CD8-positive, alpha-beta memory T cell (primary cell): ENCODE data around the gene IFNA4. TPM values are rescaled to one million over a fixed set of nuclear protein-coding genes. Genes with fewer than 3 reads are reported as not detected.

Experiments
- polyA plus RNA-seq: library from polyadenylated mRNA; unstranded; fragments of 300-500 nt; fragmentation: Illumina TruSeq; gene quantifications from one replicate; pipeline ENCODE4 v1.2.3, GENCODE V29; 2021
- total RNA-seq, 2 experiments: library from RNA; stranded (reverse); gene quantifications; one replicate each; pipeline ENCODE4 v1.2.3, GENCODE V29; 2021

IFNA4 gene
- total and polyA plus RNA-seq, 3 experiments from 2014 or later: not detected

Other genes with a start within 250 kb of the IFNA4 start
- 1 to 10 TPM; 4.4 TPM for gene HACD4, start 155.9 kb downstream of the IFNA4 start, total RNA-seq
- 8.3 TPM for gene HACD4, start 155.9 kb downstream of the IFNA4 start, polyA plus RNA-seq
- not detected for gene IFNB1, start 109.6 kb downstream of the IFNA4 start, total RNA-seq
- not detected for gene IFNB1, start 109.6 kb downstream of the IFNA4 start, polyA plus RNA-seq
- not detected for gene IFNW1, start 45.8 kb downstream of the IFNA4 start, total RNA-seq
- gene IFNW1, start 45.8 kb downstream of the IFNA4 start, polyA plus RNA-seq: 0.14 TPM
- not detected for gene IFNA21, start 20.9 kb downstream of the IFNA4 start, total RNA-seq
- gene IFNA21, start 20.9 kb downstream of the IFNA4 start, polyA plus RNA-seq: not detected
- not detected for gene IFNA7, start 14.6 kb upstream of the IFNA4 start, total RNA-seq
- gene IFNA7, start 14.6 kb upstream of the IFNA4 start, polyA plus RNA-seq: not detected
- not detected for gene IFNA10, start 19.6 kb upstream of the IFNA4 start, total RNA-seq
- not detected for gene IFNA10, start 19.6 kb upstream of the IFNA4 start, polyA plus RNA-seq
- not detected for gene IFNA16, start 29.7 kb upstream of the IFNA4 start, total RNA-seq
- not detected for gene IFNA16, start 29.7 kb upstream of the IFNA4 start, polyA plus RNA-seq
- not detected for gene IFNA17, start 40.6 kb upstream of the IFNA4 start, total RNA-seq
- gene IFNA17, start 40.6 kb upstream of the IFNA4 start, polyA plus RNA-seq: not detected
- gene IFNA14, start 52.4 kb upstream of the IFNA4 start, total RNA-seq: not detected
- not detected for gene IFNA14, start 52.4 kb upstream of the IFNA4 start, polyA plus RNA-seq
- not detected for gene IFNA5, start 117.7 kb upstream of the IFNA4 start, total RNA-seq
- not detected for gene IFNA5, start 117.7 kb upstream of the IFNA4 start, polyA plus RNA-seq
- gene KLHL9, start 147.8 kb upstream of the IFNA4 start, total RNA-seq: 10 to 100 TPM; 16.0 to 16.3 TPM
- gene KLHL9, start 147.8 kb upstream of the IFNA4 start, polyA plus RNA-seq: 16.9 TPM
- gene IFNA6, start 163.3 kb upstream of the IFNA4 start, total RNA-seq: not detected
- not detected for gene IFNA6, start 163.3 kb upstream of the IFNA4 start, polyA plus RNA-seq
- gene IFNA13, start 180.5 kb upstream of the IFNA4 start, total RNA-seq: not detected
- gene IFNA13, start 180.5 kb upstream of the IFNA4 start, polyA plus RNA-seq: not detected
- gene IFNA2, start 197.8 kb upstream of the IFNA4 start, total RNA-seq: not detected
- gene IFNA2, start 197.8 kb upstream of the IFNA4 start, polyA plus RNA-seq: not detected
- gene IFNA8, start 221.5 kb upstream of the IFNA4 start, total RNA-seq: not detected
- gene IFNA8, start 221.5 kb upstream of the IFNA4 start, polyA plus RNA-seq: not detected